ENCODE measurements around the gene NEUROD2. TPM values are rescaled to one million over a fixed set of nuclear protein-coding genes. Genes with fewer than 3 reads are reported as not detected.
A peak's percentile ranks its signal among the peaks of the same experiment; 100 is the strongest.

NEUROD2 gene
- total and polyA plus RNA-seq, 2 experiments from 2014 or later: not detected

GRCh38 chr17:39639043-39639442 is 31.3 kb upstream of the NEUROD2 start (continued):
- no peak for TF ChIP-seq CTCF (conservative IDR thresholded peaks at IDR 0.05; ENCODE audit: low read depth in 2 of 2)
- TF ChIP-seq JUNB (IDR thresholded peaks at IDR 0.05; ENCODE audit: unreplicated experiment): no peak

GRCh38 chr17:39638317-39638716 is 30.6 kb upstream of the NEUROD2 start:
- DNase-seq (ENCODE audit: low spot score) (no peak), ATAC-seq (no peak)
- peaks cover 25% of the 10 kb centered on the region; the same call in 1 of the 2 replicates for H3F3A ChIP-seq (replicated peaks; ENCODE audit: low read depth)
- no peaks in the 10 kb centered on the region for H3K36me3 ChIP-seq (ENCODE audit: insufficient read depth)
- H2AFZ ChIP-seq: no peak overlapping the region
- H3K4me3 ChIP-seq: peak overlapping the region; percentile 94
- peaks cover 19% of the 10 kb centered on the region for H3K27me3 Mint-ChIP-seq (ENCODE audit: insufficient read depth, low read depth, poor library complexity)
- H3K27ac ChIP-seq (ENCODE audit: low read depth): no peak overlapping the region
- peaks cover 71% of the 10 kb centered on the region for H3K4me1 Mint-ChIP-seq
- H3K9me2 ChIP-seq (ENCODE audit: insufficient read depth): no peaks in the 10 kb centered on the region
- H3K4me2 ChIP-seq: peak overlapping the region; percentile 96
- peak overlapping the region; percentile 82 for H3K4me3 Mint-ChIP-seq
- H3K27me3 ChIP-seq (ENCODE audit: insufficient read depth): no peaks in the 10 kb centered on the region
- H4K20me1 ChIP-seq (replicated peaks; ENCODE audit: insufficient read depth): peaks cover 18% of the 10 kb centered on the region
- peaks cover 52% of the 10 kb centered on the region for H3K4me1 ChIP-seq (ENCODE audit: insufficient read depth)
- H3K36me3 Mint-ChIP-seq (ENCODE audit: low read depth): no peaks in the 10 kb centered on the region; the same call in 2 of the 3 replicates
- peaks cover 53% of the 10 kb centered on the region for H3K79me2 ChIP-seq (replicated peaks; ENCODE audit: insufficient read depth)
- no peaks in the 10 kb centered on the region for H3K9me3 Mint-ChIP-seq
- no peak overlapping the region for H3K27ac Mint-ChIP-seq
- TF ChIP-seq ZNF114 (CRISPR knock-in tag; IDR thresholded peaks at IDR 0.05) (no peak), POLR2AphosphoS5 (IDR thresholded peaks at IDR 0.05; ENCODE audit: low read depth) (no peak), ZNF462 (CRISPR knock-in tag; IDR thresholded peaks at IDR 0.05) (no peak), NANOG (IDR thresholded peaks at IDR 0.05; ENCODE audit: borderline replicate concordance) (no peak), ETS1 (IDR thresholded peaks at IDR 0.05) (no peak), STAT1 (IDR thresholded peaks at IDR 0.05; ENCODE audit: unreplicated experiment) (no peak), JUNB (IDR thresholded peaks at IDR 0.05; ENCODE audit: unreplicated experiment) (no peak), CREB1 (CRISPR knock-in tag; IDR thresholded peaks at IDR 0.05; ENCODE audit: low read depth) (no peak), EZH2 (IDR thresholded peaks at IDR 0.05; ENCODE audit: low read depth, unreplicated experiment) (no peak), ZNF331 (CRISPR knock-in tag; IDR thresholded peaks at IDR 0.05; ENCODE audit: low read depth) (no peak), CTCF (conservative IDR thresholded peaks at IDR 0.05; ENCODE audit: low read depth in 2 of 2) (no peak), EZH2phosphoT487 (IDR thresholded peaks at IDR 0.05; ENCODE audit: unreplicated experiment) (no peak)
